H1 (cell line): ENCODE data around the gene MAOA.

Experiments
- BRCA1 ChIP-seq: IDR thresholded peaks from 2 replicates; pipeline ENCODE4 v1.6.1; 2012; ENCODE audit warnings: low read depth, low read length, improper control_type of control experiment
- CEBPB ChIP-seq: IDR thresholded peaks from 2 replicates; pipeline ENCODE4 v1.6.1; 2012; ENCODE audit warnings: low read depth, low read length
- JUND ChIP-seq: IDR thresholded peaks from 2 replicates; pipeline ENCODE4 v1.6.1; 2011; ENCODE audit warnings: mild to moderate bottlenecking, improper control_type of control experiment, low read length
- POLR2A ChIP-seq, 2 experiments: IDR thresholded peaks; 1 replicate in 1 of 2; 2 replicates in 1 of 2; pipeline ENCODE4 v1.6.1; 2011; ENCODE audit warnings: low read depth in 2 of 2, low read length in 2 of 2, mild to moderate bottlenecking in 2 of 2; ENCODE audit errors: control extremely low read depth in 1 of 2
- RFX5 ChIP-seq: IDR thresholded peaks from 2 replicates; pipeline ENCODE4 v1.6.1; 2011; ENCODE audit warnings: low read depth, low read length, improper control_type of control experiment, borderline replicate concordance
- YY1 ChIP-seq: IDR thresholded peaks from 2 replicates; pipeline ENCODE4 v1.6.1; 2011; ENCODE audit warnings: low read depth, mild to moderate bottlenecking, low read length
- TF ChIP-seq, protein P1 (sequence below), 3 experiments: IDR thresholded peaks; 1 replicate in 2 of 3; 2 replicates in 1 of 3; pipeline versions ENCODE4 v1.5.1 to v1.6.1; 2011; ENCODE audit warnings: low read length in 3 of 3, mild to moderate bottlenecking in 3 of 3, inconsistent platforms in 2 of 3, low read depth in 1 of 3, moderate library complexity in 1 of 3; ENCODE audit not compliant: insufficient read depth in 1 of 3; ENCODE audit errors: control extremely low read depth in 1 of 3
- TF ChIP-seq, protein P2 (sequence below): IDR thresholded peaks from 2 replicates; pipeline ENCODE4 v1.6.1; 2012; ENCODE audit warnings: inconsistent platforms

DNA sequence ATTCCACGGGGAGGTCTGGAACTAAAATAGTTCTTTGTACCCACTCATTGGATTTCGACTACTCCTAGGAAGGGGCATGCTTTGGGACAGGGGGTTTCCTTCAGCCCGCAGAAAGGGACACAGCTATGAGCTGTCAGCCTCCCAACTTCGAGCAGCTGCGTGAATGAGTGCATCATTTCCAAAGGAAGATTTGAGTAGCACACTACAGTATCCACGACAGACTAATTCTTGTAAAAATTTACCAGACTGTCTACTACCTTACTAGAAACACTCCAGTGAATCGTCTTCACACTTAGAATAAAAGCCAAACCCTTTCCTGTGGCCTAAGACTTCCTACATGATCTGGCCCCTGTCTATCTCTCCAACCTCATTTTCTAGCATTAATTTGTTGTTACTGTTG lies 101.9 kb downstream of the MAOA start:
- TF ChIP-seq, protein P1, sequence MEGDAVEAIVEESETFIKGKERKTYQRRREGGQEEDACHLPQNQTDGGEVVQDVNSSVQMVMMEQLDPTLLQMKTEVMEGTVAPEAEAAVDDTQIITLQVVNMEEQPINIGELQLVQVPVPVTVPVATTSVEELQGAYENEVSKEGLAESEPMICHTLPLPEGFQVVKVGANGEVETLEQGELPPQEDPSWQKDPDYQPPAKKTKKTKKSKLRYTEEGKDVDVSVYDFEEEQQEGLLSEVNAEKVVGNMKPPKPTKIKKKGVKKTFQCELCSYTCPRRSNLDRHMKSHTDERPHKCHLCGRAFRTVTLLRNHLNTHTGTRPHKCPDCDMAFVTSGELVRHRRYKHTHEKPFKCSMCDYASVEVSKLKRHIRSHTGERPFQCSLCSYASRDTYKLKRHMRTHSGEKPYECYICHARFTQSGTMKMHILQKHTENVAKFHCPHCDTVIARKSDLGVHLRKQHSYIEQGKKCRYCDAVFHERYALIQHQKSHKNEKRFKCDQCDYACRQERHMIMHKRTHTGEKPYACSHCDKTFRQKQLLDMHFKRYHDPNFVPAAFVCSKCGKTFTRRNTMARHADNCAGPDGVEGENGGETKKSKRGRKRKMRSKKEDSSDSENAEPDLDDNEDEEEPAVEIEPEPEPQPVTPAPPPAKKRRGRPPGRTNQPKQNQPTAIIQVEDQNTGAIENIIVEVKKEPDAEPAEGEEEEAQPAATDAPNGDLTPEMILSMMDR (IDR thresholded peaks at IDR 0.05; ENCODE audit: control extremely low read depth in 1 of 3, insufficient read depth in 1 of 3, low read depth in 1 of 3, low read length in 3 of 3): no peak
- TF ChIP-seq, protein P2, sequence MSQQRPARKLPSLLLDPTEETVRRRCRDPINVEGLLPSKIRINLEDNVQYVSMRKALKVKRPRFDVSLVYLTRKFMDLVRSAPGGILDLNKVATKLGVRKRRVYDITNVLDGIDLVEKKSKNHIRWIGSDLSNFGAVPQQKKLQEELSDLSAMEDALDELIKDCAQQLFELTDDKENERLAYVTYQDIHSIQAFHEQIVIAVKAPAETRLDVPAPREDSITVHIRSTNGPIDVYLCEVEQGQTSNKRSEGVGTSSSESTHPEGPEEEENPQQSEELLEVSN: no peak
- TF ChIP-seq YY1 (no peak), JUND (no peak), BRCA1 (no peak), CEBPB (no peak), POLR2A (IDR thresholded peaks at IDR 0.05; ENCODE audit: control extremely low read depth in 1 of 2, low read depth in 2 of 2, low read length in 2 of 2) (no peak), RFX5 (no peak)
